Islet of Langerhans (tissue), 1 donor: ENCODE results near the gene HS3ST1.
"Not testable (repeated sequence)": the region's sequence is repeated elsewhere in the genome, so short reads cannot be mapped to it uniquely, and the experiment has no call there.

Experiments used
- FAIRE-seq: peaks from one replicate; lab custom pipeline; 2011; peaks lifted over from hg19 to GRCh38; lab: Jason Lieb, UNC

The HS3ST1 gene

GRCh38 chr4:11399461-11399971 is 29.2 kb downstream of the HS3ST1 start:
- no peak for FAIRE-seq

- FAIRE-seq = no peak
Observed at GRCh38 chr4:11397819-11398610, 30.7 kb downstream of the HS3ST1 start.

GRCh38 chr4:11397146-11397545 is 31.5 kb downstream of the HS3ST1 start:
- no peak for FAIRE-seq

GRCh38 chr4:11393551-11393950 is 35.1 kb downstream of the HS3ST1 start:
- no peak for FAIRE-seq

DNA sequence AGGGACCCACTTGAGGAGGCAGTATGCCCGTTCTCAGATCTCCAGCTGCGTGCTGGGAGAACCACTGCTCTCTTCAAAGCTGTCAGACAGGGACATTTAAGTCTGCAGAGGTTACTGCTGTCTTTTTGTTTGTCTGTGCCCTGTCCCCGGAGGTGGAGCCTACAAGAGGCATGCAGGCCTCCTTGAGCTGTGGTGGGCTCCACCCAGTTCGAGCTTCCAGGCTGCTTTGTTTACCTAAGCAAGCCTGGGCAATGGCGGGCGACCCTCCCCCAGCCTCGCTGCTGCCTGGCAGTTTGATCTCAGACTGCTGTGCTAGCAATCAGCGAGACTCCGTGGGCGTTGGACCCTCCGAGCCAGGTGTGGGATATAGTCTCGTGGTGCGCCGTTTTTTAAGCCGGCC is 44.6 kb downstream of the HS3ST1 start:
- FAIRE-seq = not testable (repeated sequence)

GRCh38 chr4:11376571-11376970 is 52.1 kb downstream of the HS3ST1 start:
- no peak for FAIRE-seq

- FAIRE-seq = no peak
Observed at GRCh38 chr4:11376146-11376545, 52.5 kb downstream of the HS3ST1 start.

DNA sequence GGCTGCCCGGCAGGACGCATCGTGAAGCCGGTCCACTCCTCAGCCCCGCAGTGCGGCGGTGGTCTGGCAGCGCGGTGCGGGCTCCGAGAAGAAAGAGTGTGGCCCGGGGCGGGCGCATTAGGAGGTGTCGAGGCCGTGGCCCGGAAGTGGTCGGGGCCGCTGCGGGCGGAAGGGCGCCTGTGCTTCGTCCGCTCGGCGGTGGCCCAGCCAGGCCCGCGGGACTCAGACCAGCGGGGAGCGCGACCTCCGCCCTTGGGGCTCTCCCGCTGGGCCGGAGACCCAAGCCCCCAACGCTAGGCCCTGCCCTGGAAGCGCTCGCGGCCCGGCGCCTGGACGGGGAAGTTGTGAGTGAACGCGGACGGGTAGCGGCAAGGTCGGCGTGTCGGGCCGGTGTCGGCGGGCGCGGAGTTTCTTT is 60.0 kb downstream of the HS3ST1 start:
- no peak for FAIRE-seq

GRCh38 chr4:11367371-11367770 is 61.3 kb downstream of the HS3ST1 start:
- no peak for FAIRE-seq

DNA sequence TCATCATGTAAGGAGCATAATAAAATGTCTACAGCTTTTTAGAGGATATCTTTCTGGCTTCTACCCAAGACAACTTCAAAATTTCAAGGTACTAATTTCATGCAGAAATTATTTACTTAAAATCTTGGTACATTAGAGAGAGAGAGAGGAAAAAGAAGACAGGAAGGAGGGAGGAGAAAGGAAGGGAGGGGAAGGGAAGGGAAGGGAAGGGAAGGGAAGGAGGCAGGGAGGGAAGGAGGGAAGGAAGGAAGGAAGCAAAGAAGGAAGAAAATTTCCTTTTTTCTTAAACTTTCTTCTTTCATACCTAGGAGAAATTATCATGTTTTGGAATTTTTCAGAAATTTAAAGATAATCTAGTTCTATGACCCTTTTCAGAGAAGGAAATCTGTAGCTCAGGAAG is 61.8 kb downstream of the HS3ST1 start:
- no peak for FAIRE-seq

- no peak for FAIRE-seq
Observed at GRCh38 chr4:11365039-11365438, 63.7 kb downstream of the HS3ST1 start.

- FAIRE-seq = no peak
Observed at GRCh38 chr4:11359591-11359990, 69.1 kb downstream of the HS3ST1 start.

DNA sequence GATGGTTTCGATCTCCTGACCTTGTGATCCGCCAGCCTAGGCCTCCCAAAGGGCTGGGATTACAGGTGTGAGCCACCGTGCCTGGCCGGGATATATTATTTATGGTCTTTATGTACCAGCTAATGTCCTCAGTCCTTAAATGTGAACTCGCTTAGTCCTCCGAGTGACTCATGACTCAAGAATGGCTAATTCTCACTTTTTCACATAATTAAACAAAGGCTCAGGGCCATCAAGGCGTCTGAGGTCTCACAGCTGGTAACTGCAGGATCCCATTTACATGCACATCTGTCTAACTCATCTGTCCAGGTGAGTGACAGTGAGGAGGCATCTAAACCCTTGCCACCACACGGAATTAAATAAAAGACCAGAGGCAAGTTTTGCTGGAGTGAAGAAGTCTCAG is 73.5 kb downstream of the HS3ST1 start:
- no peak for FAIRE-seq

DNA sequence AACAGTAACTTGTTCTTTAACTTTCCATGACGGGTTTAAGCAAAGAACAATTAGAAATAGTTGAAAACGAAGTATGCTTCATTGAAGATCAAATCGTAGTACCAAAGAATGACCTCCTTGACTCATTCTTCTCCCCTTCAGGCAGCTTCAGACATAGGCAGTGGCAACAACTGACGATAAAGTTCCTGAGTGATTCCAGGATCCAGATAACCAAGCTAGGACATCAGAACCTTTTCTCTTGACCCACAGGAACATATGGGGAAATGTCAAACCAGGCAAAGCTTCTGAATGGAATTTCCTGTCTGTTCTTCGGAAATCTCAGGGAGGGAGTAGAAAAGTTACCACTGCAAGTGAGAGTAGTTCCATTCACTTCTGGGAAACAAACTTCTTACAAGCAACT is 74.2 kb downstream of the HS3ST1 start:
- FAIRE-seq = no peak

DNA sequence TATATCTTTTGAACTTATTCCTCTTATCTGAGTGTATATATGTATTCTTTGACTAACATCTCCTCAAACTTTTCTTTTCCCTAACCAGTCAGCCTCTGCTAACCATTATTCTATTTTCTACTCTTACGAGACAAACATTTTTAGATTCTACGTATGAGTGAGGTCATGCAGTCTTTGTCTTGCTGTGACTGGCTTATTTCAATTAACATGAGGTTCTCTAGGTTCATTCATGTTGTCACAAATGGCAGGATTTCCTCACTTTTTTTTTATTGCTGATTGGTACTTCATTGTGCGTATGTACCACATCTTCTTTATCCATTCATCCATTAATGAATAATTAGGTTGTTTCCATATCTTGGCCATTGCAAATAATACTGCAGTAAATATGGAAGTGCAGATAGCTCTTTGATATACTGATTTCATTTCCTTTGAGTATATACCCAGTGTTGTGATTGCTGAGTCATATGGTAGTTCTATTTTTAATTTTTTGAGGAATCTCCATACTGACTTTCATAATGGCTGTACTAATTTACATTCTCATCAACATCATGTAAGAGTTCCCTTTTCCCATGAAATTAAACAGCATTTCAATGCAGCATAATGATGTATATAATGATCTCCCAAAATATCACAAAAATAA is 80.1 kb downstream of the HS3ST1 start:
- FAIRE-seq = no peak

DNA sequence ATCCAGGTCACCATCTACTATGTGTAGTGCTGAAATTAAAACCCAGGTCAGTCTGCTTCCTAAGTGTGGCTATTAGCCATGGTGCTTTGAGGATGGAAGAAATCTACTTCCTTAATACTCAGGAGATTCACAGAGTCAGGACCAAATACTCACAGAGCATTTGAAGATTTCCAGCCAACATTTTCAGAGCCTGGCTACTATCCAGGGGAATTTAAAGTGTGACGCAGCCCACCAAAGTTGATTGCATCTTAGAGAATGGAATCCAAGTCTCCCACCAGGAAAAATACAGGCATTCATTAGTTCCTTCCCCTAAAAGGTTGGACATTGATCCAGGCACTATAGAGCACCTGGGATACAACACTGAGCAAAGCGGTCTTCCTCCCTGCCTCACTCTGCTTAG is 83.8 kb downstream of the HS3ST1 start:
- no peak for FAIRE-seq

DNA sequence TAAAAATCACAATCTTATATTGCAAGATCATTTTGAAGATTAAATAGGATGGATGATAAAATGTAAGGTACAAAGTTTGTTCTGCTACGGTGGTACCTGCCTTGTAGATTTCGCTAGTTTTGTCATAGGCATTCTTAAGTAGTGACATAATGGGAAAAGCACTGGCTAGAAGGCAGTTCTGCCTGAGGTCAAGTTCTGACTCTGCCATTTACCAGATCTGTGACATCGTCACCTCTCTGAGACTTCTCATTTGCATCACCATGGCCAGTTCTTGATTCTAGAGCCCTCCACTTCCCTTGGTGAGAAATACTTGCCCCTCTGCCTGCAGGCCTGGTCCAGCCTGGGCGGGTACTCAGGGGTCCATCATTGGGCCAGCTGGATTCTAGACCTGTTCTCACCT is 85.2 kb downstream of the HS3ST1 start:
- FAIRE-seq = no peak
